GM12873 (cell line): Measurements from ENCODE around the gene PPP1R9B.

ENCODE experiments used
- TF ChIP-seq, protein P1 (sequence below): IDR thresholded peaks from 2 replicates; pipeline ENCODE4 v1.5.1; 2012; ENCODE audit warnings: low read depth, mild to moderate bottlenecking, moderate library complexity, low read length, control low read depth; ENCODE audit not compliant: insufficient read depth; ENCODE audit errors: missing control alignments

The PPP1R9B gene

DNA sequence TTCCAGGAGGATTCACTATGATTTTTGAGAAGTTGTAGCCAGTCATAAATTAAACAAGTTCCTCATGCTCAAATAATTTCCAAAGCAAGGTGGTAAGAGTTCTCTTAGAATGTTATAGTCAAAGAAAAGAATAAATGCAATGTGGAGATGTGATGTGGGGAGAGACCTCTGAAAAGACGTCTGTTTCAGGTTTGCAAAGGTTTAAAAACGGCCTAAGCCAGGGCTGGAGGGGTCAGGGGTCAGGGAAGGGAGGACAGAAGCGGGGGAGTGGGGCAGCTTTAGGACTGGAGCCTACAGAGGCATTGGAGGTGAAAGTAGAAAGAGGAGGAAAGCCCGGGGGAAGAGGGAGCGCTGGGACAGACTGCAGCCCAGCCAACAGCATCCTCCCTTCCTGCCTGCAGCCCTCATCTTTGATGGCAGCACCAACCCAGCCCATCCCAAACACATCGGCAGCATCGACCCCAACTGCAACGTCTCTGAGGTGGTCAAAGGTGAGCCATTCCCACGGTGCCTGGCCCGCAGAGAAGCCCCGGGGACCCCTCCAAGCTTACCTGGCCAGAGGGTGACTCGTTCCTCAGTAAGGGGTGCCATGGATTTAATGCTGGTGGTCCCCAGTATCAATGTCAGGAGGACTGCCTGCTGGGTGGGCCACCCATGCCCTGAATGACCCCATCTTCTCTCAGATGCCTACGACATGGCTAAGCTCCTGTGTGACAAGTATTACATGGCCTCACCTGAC, 43.9 kb downstream of the PPP1R9B start:
- TF ChIP-seq, protein P1, sequence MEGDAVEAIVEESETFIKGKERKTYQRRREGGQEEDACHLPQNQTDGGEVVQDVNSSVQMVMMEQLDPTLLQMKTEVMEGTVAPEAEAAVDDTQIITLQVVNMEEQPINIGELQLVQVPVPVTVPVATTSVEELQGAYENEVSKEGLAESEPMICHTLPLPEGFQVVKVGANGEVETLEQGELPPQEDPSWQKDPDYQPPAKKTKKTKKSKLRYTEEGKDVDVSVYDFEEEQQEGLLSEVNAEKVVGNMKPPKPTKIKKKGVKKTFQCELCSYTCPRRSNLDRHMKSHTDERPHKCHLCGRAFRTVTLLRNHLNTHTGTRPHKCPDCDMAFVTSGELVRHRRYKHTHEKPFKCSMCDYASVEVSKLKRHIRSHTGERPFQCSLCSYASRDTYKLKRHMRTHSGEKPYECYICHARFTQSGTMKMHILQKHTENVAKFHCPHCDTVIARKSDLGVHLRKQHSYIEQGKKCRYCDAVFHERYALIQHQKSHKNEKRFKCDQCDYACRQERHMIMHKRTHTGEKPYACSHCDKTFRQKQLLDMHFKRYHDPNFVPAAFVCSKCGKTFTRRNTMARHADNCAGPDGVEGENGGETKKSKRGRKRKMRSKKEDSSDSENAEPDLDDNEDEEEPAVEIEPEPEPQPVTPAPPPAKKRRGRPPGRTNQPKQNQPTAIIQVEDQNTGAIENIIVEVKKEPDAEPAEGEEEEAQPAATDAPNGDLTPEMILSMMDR: no peak

DNA sequence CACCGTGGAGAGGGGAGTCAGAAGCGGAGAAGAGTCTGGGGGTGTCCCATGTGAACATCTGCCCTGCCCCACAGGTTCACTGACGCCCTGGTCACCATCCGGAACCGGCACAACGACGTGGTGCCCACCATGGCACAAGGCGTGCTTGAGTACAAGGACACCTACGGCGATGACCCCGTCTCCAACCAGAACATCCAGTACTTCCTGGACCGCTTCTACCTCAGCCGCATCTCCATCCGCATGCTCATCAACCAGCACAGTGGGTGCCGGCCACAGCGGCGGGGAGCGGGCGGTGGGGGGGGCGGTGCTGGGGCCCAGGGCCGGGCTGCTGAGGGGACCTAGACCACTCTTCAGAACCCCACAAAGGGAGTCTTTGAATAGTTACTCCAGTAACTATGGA, 44.7 kb downstream of the PPP1R9B start:
- TF ChIP-seq, protein P1: no peak

DNA sequence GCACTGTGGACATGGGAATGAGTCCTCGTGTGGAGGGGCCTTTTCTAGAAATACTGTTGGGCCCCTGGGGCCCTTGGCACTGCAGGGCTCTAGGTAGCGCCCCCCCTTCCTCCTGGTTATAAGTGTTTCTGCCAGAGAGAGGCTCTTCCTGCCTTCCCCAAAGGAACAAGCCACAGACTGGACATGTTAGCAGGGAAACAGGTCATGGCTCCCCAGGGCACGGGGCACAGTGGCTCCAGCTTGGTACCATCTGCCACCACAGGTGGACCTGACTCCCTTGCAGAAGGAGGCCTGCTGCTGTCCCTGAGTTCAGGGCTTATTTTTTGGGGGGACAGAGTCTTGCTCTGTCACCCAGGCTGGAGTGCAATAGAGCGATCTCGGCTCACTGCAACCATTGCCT, 46.5 kb downstream of the PPP1R9B start:
- TF ChIP-seq, protein P1: no peak

DNA sequence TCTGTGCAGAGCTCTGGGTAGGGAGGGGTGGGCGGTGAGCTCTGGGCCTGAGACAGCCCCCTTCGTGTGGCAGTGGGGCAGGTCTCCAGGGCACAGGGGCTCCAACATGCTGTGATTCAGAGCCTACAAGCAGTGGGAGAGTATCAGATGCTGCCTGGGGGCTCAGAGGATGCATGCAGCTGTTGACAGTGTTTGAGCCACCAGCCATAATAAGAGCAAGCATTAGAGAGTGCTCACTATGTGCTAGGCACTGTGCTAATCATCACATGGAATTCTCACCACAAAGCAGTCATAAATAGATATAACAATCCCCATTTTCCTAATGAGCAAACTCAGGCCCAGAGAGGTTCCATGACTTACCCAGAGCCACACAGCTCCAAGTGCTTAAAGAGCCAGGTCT, 47.2 kb downstream of the PPP1R9B start:
- TF ChIP-seq, protein P1: no peak

DNA sequence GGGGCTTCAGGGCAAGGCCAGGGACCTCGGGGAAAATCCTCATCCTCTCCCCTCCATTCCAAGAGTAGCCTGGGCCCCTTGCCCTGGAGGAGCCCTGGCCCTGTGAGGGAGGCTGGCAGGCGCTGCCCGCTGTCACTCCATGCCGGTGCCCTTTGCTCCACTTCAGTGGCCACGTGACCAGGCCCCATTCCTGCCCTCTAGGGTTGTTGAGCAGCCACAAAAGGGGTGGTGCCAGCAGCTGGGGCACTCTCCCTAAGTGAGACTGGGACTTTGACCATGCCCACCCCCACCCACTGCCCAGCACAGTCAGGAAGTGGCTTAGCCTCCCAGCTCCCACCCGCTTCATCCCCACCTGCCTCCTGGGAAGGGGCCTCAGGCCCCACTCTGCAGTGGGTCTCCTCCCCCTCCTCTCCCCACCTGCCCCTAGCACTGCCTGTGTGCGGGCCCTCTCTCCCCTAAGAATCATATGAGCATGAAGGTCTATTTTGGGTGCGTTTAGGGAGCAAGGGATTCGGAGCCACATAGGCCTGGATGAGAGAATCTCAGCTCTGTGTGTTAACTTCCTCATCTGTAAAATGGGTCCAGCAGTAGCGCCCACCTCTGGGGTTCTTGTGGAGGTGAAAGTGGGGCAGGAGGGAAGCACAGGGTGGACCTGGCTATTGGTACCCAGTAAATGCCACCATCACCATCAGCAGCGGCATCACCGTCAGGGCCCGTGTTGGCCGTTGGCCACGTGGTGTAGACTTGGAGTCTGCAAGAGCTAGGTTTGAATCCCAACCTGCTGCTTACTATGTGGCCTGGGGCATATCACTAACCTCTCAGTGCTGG, 48.1 kb downstream of the PPP1R9B start:
- TF ChIP-seq, protein P1: no peak

DNA sequence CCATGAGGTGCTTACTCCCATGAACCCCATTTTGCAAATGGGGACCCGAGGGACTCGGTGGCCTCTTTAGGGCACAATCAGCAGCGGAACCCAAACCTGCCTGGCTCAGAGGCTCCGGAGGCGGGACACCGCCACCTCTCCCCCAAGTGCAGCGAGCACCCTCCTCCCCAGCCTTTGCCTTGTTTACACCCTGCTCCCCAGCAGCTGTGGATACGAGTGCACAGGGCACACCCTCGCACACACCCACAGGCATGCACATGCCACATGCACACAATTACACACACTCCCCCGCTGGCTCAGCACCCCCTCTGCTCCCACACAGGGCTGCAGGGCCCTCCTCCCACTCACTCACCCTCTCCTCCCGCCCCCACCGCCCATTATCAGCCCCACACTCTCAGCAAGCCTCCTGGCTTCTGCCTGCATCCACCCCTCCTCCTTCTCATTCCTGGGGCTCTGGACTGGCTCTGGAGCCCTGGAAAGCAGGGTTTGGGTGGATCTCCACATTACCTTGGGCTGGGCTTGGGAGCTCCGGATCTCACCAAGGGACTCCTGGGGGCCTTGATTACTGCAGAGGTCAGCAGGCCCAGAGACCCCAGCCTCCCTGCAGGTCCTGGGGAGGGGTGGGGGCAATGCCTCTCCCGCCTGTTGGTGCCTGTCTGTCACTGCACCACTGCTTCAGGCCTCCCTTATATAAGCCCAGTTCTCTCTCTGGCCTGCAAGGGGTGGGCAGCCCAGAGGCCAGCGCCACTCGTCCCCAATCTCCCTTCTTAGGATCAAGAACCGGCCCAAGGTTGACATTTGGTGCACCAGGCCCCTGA, 48.9 kb downstream of the PPP1R9B start:
- TF ChIP-seq, protein P1: no peak

DNA sequence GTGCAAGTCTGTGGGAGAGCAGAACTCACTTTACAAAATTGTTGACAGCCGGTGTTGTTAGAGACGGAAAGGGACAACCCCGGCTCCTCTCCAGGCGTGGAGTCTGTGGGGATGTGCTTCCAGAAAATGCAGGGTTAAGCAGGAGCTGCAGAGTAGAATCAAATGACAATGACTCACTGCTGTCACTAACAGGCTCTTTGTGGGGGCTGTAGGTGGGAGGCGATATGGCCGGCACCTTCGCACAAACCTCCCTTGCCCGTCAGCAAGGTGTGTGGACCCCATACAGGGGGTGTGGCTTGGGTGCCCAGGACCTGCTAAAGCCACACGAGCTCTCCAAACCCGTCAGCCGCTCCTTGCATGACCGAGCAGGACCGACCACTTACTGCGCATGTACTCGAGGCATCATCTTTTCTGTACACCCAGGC, 49.5 kb downstream of the PPP1R9B start:
- TF ChIP-seq, protein P1: no peak
